COLO829 (cell line): Measurements from ENCODE around the gene GPR171.

Experiments used
- DNase-seq: peaks from one replicate; pipeline ENCODE4 v3.0.0; 2012; ENCODE audit warnings: low spot score

GPR171 gene

GRCh38 chr3:151213881-151214280 lies 10.9 kb upstream of the GPR171 start:
- no peak for DNase-seq

DNA sequence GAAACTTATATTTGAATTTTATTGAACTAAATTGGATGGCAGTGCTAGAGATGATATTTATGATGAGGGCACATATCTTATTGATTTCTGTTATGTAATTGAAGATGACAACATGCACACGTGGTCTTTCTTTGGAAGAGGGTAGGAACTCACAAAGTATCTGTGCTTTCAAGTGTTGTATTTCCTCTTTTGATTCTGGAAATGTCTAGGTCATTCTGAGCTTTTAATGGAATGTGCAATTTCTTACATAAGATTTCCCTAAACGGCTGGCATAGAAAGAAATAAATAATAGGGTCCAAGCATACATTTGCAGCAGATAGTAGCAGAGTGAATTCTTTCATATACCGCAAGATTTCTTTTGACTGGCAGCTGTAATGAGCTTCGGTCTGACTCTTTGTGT lies 10.1 kb upstream of the GPR171 start:
- DNase-seq = no peak

- no peak for DNase-seq
Observed at GRCh38 chr3:151210676-151211381, 7.8 kb upstream of the GPR171 start.

GRCh38 chr3:151209654-151210053 lies 6.6 kb upstream of the GPR171 start:
- no peak for DNase-seq

DNA sequence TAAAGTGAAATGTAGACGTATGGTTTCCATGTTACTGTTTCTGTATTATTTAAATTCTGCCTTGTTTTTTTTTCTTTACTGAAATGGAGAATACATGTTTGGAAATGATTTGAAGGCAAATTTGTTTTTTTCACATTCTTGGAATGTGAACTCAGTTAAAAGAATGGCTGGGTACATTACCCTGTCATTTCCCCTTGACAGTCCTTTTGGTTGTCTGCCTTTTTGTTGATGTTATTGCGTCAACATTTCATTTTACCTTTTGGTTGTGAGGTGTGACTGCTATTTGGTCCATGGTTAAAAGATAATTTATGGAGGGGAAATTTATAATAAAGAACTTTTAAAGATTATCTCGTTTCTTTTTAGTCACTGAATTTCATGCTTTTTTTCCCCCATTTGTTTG lies 3.2 kb upstream of the GPR171 start:
- DNase-seq = no peak

DNA sequence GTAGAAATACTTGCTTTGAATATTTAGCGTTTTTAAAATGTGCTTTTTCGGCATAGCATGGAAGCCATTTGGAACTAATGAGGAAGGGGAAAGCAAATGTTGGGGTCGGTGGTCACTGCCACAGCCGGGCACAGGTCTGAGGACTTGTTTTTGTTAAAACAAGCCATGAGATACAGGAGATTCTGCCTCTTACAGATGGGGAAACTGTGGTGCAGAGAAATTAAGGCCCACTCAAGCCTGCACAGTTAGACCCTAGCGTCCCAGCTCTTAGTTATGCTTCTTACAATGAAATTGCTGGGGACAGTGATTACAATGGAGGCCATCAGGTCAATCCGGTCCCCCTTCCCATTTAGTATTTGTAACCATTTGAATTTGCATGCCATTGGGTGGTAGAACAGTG lies 2.5 kb upstream of the GPR171 start:
- DNase-seq = no peak

- DNase-seq = no peak
Observed at GRCh38 chr3:151204530-151205402, 1.8 kb upstream of the GPR171 start.

DNA sequence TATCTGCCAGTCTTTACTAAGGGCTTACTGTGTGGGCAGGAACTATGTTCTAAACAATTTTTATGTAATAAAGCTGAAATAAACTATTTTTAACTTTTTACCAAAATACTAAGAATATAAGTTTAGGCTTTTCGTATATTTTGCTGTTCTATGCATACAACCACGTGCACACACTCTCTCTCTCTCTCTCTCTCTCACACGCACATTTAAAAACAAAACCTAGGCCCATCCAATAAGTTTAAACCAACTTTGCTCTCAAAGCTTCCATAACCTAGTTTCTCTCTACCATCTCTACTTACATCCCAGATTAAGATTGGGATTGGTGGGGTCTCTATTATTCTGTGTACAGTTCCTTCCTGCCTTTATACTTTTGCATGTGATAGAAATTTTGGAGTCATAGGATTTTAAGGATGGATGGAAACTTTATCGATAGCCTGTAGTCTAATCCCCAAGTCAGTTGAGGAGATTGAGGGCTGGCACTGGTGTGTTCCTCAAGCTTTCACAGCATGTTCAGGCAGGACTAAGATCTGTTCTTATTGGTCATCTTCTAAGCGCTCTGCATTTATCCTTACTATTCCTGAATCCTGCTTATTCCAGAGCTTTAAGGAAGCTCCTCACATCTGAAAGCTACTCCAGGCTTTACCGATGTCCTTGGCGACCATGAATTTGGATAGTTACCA lies 1.8 kb downstream of the GPR171 start:
- DNase-seq = no peak

- no peak for DNase-seq
Observed at GRCh38 chr3:151200586-151200985, 2.4 kb downstream of the GPR171 start.

DNA sequence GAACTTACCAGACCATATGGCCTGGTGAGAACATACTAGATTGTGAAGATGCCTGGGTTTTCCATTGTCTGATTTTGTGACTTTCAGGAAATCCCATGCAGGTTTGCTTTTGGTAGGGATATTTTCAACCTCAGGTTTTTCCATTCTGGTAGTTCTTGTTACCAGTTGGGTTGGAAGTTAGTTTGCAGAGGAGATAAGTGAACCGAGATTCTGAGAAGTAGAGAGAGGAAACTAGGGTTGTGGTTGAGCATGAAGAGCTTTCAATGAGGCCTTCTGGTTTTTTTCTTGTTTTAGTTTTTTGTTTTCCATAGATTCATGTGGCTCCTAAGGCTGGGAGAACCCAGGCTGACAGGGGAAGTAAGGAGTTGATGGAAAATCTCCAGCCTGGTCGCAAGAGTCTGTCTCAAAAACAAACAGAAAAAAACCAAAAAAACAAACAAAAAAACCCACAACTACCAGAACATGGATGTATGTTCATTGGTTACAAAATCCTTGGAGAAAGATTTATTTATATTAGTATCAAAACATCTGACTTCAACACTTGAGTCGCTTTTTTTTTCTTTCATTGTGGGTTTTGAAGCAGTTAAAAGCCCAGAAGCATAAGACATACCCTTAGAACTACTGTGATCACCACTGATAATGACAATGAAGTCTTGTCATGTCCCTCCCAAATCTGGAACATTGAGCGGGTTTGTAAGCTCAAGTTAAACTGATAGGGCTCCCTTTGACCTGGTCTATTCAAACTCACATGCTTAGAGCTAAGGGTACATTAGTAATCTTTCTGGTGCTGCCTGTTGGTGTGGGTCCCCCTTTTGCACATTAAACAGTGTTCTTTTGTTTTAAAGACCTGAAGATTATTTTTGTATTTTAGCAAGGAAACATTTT lies 3.2 kb downstream of the GPR171 start:
- no peak for DNase-seq

- no peak for DNase-seq
Observed at GRCh38 chr3:151198849-151199248, 4.2 kb downstream of the GPR171 start.

DNA sequence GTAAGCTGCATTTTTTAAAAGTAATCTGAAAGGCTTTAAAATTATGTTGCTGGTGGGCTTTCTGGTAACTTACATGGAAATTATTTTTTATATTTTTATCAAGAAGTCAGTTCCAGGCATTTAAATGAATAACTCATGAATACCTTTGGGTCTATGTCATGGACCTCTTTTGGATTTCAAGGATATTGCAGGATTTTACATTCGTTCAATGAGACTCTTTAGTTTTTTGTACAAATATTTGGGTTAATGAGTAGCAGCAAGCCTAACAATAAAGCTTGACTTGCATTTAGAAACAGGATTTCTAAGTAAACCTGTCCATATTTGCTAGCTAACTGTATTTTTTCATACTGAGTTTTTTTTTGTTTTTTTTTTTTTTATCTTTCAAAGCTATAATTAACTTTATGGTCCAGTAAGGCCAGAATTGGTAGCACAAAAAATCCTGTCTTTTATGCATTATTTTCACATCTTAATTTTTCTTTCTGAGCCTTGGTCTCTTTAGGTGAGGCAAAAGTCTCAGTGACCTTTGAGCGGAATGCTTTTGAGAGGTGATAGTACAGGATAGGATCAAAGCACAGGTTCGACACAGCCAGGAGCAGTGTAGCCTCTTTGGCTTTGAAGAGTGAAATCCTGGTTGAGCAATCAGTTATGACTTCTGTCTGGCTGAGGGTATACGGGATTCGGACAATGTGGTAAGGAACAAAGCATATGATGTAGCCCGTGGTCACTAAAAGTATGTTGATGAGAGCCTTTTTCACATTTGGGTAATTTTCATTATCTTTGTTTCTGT lies 4.8 kb downstream of the GPR171 start:
- no peak for DNase-seq

- no peak for DNase-seq
Observed at GRCh38 chr3:151197228-151197627, 5.8 kb downstream of the GPR171 start.

- no peak for DNase-seq
Observed at GRCh38 chr3:151196434-151196833, 6.6 kb downstream of the GPR171 start.

DNA sequence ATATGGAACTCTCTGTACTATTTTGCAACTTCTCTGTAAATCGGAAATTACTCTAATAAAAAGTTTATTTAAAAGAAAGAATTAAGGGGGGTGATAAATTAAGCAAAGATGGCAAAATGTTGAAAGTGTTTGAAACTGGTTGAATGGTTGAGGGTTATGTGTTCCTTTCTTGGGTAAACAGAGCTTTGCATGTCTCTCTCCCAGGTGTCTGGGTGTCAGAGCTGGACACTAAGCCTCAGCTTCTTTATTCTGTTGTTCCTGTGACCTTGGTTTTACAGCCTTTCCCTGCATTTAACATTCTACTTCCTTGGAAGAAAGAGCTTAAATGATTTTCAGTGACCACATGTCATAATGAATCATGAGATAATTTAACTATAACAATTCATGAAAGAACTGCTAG lies 7.2 kb downstream of the GPR171 start:
- no peak for DNase-seq

DNA sequence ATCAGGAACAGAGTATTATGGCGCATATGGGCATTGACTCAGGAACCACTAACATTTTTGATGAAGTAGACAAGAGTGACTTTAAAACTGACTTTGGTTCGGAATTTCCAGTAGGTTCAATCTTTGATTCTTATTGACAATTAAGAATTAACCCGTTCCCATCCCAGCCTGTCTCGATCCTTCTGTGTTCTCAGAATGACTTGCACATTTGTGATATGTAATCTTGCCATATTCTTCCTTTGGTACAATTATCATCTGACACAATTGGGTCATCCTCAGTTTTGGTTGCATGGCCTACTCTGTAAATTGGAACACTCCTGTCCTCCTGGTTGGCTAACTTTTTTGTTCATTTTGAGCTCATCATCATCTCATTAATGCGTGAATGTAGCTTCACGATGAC lies 10.5 kb downstream of the GPR171 start:
- no peak for DNase-seq

GRCh38 chr3:151191095-151191494 lies 11.9 kb downstream of the GPR171 start:
- no peak for DNase-seq

GRCh38 chr3:151183265-151183671 lies 19.7 kb downstream of the GPR171 start:
- DNase-seq = no peak

- DNase-seq = no peak
Observed at GRCh38 chr3:151182349-151183079, 20.5 kb downstream of the GPR171 start.

GRCh38 chr3:151178208-151178845 lies 24.7 kb downstream of the GPR171 start:
- no peak for DNase-seq
